GM23248 (cell line): Measurements from ENCODE around the gene GMPPB.

Experiments used
- EZH2 ChIP-seq: fragments of 200-600 bp; sonication (generic); IDR thresholded peaks from 2 replicates; pipeline ENCODE4 v1.6.1; 2018; ENCODE audit warnings: antibody characterized with exemption, mild to moderate bottlenecking; ENCODE audit not compliant: insufficient read depth, poor library complexity, severe bottlenecking
- EZH2phosphoT487 ChIP-seq: fragments of 200-600 bp; sonication (generic); IDR thresholded peaks from 2 replicates; pipeline ENCODE4 v1.6.1; 2018; ENCODE audit warnings: antibody characterized with exemption, moderate library complexity, mild to moderate bottlenecking, low read depth; ENCODE audit not compliant: insufficient read depth

DNA sequence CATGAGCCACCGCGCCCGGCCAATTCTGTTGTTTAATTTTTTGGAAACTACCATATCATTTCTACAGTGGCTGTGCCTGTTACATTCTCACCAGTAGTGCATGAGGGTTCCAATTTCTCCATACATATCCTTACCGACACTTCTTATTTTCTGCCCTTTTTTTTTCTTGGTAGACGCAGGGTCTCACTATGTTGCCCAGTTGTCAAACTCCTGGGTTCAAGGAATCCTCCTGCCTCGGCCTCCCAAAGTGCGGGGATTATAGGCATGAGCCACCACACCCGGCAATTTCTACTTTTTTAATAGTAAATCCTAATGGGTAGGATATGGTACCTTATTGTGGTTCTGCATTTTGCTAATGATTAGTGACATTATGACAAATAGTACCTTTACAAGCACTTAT, 13.9 kb downstream of the GMPPB start:
- TF ChIP-seq EZH2 (no peak), EZH2phosphoT487 (no peak)
